ENCODE results near the gene CLDN4. TPM values are rescaled to one million over a fixed set of nuclear protein-coding genes. Genes with fewer than 3 reads are reported as not detected.

Gene CLDN4
- total RNA-seq, 4 donors from 2014 or later, result 0.42 to 2.0 (median 0.66) TPM; not detected in 1

DNA sequence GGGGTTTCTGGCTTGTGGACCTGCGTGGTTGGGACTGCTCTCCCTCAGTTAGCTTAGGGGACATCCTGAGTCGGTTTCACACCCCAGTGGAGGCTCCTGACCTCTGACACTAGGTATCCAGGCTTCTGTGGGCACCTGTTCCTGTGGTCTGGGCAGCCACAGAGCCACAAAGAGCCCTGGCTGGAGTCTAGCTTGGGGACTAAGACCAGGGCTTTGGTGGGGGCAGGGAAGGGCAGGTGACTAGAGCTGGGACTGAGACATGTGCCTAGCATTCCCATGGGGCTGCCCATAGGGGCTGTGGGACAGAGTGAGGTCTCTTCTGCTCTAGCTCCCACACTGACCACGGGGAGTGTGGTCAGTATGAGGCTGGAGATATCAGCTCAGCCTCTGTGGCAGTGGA, 26.1 kb downstream of the CLDN4 start:
- Histone ChIP-seq H3K27me3 (peaks cover 0 to 2% of the 10 kb centered on the region in 2 donors), H3K9me3 (no peaks in the 10 kb centered on the region), H3K4me1 (peaks cover 0 to 16% (median 0%) of the 10 kb centered on the region in 4 donors), H3K27ac (no peak overlapping the region), H3K4me3 (no peak overlapping the region), H3K36me3 (no peaks in the 10 kb centered on the region)
- WGBS, 2 donors, result 43 to 68% methylated on average over 3 of the region's 3 CpGs
- TF ChIP-seq EP300 (IDR thresholded peaks at IDR 0.05) (no peak), POLR2A (IDR thresholded peaks at IDR 0.05) (no peak)
- TF ChIP-seq, protein P1, sequence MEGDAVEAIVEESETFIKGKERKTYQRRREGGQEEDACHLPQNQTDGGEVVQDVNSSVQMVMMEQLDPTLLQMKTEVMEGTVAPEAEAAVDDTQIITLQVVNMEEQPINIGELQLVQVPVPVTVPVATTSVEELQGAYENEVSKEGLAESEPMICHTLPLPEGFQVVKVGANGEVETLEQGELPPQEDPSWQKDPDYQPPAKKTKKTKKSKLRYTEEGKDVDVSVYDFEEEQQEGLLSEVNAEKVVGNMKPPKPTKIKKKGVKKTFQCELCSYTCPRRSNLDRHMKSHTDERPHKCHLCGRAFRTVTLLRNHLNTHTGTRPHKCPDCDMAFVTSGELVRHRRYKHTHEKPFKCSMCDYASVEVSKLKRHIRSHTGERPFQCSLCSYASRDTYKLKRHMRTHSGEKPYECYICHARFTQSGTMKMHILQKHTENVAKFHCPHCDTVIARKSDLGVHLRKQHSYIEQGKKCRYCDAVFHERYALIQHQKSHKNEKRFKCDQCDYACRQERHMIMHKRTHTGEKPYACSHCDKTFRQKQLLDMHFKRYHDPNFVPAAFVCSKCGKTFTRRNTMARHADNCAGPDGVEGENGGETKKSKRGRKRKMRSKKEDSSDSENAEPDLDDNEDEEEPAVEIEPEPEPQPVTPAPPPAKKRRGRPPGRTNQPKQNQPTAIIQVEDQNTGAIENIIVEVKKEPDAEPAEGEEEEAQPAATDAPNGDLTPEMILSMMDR (IDR thresholded peaks at IDR 0.05), result no peak
- DNase-seq (ENCODE audit: low spot score in 2 of 2), result no peak

DNA sequence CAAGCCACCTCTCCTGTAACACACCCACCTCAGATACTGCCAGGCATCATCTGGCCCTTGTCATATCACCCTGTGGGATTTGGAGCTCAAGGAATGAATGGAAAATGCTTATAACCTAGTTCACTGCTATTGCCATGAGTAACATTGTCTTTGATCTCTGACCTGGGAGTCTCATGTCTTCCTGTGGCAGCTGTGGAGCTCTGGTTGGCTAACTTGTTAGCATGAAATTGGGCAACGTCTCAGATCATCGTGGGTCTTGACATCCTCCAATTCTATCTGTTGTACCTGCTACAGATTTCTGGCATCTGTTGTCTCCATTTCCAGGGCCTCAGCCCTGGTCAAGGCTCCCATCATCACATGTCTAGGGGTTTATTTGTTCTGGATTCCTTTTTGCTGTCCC, 28.0 kb downstream of the CLDN4 start:
- H3K36me3 ChIP-seq, result no peaks in the 10 kb centered on the region

DNA sequence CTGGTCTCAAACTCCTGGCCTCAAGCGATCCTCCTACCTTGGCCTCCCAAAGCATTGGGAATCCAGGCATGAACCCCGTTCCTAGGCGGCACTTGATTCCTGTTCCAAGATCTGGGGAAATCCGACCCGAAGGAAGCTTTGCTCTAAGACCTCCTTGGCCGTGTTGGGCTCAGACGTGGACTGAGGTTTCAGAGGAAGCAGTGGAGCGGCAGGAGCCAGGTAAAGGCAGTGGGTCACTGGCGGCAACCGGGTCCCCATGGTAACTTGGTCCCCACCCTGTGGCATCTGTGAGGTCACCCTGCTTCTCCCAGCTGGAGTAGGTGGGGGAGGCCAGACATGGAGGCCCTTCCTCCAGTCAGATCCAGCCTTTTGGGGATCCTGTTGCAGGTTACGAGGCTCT, 30.1 kb downstream of the CLDN4 start, which contains the start of gene TMEM270:
Gene TMEM270, plus strand, starts transcription at position 301 of the 400 bp plus-strand sequence. Its CDS starts 36 bp downstream, at position 337.
- no peaks in the 10 kb centered on the region for H3K36me3 ChIP-seq
- H3K27me3 ChIP-seq, result no peaks in the 10 kb centered on the region
- H3K27ac ChIP-seq, result no peak within 1 kb of the TSS
- DNase-seq (ENCODE audit: low spot score in 2 of 2), result no peak
- WGBS, 2 donors, result 82 to 84% methylated on average over 11 of the region's 11 CpGs
- no peaks in the 10 kb centered on the region for H3K9me3 ChIP-seq
- TF ChIP-seq, protein P1 (IDR thresholded peaks at IDR 0.05), result no peak
- TF ChIP-seq POLR2A (IDR thresholded peaks at IDR 0.05), result no peak
- no peak for TF ChIP-seq EP300 (IDR thresholded peaks at IDR 0.05)
- H3K4me3 ChIP-seq, result no peak within 1 kb of the TSS
- H3K4me1 ChIP-seq, result peaks cover 0 to under 1% (median 0%) of the 10 kb centered on the region in 4 donors

More for the DNA sequence above, 28.0 kb downstream of the CLDN4 start:
- DNase-seq (ENCODE audit: low spot score in 2 of 2), result no peak
- peaks cover 0 to 8% (median 0%) of the 10 kb centered on the region in 4 donors for H3K4me1 ChIP-seq
- peaks cover 0 to 2% of the 10 kb centered on the region in 2 donors for H3K27me3 ChIP-seq
- no peak overlapping the region for H3K27ac ChIP-seq
- 75 to 81% methylated on average over 2 of the region's 2 CpGs for whole genome bisulfite sequencing, 2 donors
- TF ChIP-seq, protein P1 (IDR thresholded peaks at IDR 0.05), result no peak
- TF ChIP-seq POLR2A (IDR thresholded peaks at IDR 0.05), result no peak
- no peak for TF ChIP-seq EP300 (IDR thresholded peaks at IDR 0.05)
- no peak overlapping the region for H3K4me3 ChIP-seq
- H3K9me3 ChIP-seq, result no peaks in the 10 kb centered on the region

DNA sequence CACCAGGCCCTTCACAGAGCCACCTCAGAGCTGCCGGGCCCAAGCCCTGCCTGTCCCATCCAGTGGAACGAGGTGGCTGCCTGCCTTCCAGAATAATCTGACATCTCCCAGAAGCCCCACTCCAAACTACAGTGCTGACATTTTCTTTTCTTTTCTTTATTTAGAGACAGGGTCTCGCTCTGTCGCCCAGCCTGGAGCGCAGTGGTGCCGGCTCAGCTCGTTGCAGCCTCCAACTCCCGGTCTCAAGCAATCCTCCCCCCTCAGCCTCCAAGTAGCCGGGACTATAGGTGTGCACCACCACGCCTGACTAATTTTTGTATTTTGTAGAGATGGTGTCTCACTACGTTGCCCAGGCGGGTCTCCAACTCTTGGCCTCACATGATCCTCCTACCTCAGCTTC, 30.5 kb downstream of the CLDN4 start:
- H3K4me1 ChIP-seq, result no peaks in the 10 kb centered on the region

DNA sequence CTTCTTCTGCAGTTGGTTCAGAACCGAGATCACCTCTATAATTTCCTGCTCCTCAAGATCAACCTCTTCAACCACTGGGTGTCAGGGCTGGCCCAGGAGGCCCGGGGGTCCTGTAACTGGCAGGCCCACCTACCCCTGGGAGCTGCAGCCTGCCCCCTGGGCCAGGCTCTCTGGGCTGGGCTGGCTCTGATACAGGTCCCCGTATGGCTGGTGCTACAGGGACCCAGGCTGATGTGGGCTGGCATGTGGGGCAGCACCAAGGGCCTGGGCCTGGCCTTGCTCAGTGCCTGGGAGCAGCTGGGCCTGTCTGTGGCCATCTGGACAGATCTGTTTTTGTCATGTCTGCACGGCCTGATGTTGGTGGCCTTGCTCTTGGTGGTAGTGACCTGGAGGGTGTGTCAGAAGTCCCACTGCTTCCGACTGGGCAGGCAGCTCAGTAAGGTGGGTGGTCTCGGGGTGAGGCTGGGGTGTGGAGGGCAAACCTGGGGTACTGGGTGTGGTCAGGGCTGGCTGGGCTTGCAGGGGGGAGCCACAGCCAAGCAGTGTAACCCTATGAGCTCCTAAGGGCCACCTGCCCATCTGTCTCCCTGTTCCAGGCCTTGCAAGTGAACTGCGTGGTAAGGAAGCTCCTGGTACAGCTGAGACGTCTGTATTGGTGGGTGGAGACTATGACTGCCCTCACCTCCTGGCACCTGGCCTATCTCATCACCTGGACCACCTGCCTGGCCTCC, 34.4 kb downstream of the CLDN4 start:
- H3K27me3 ChIP-seq, result no peaks in the 10 kb centered on the region
- 64 to 69% methylated on average over 6 to 7 of the region's 8 CpGs for WGBS, 2 donors
- no peak for TF ChIP-seq EP300 (IDR thresholded peaks at IDR 0.05)
- TF ChIP-seq, protein P1 (IDR thresholded peaks at IDR 0.05), result no peak
- peaks cover 0 to 14% (median 0%) of the 10 kb centered on the region in 4 donors for H3K4me1 ChIP-seq
- no peak overlapping the region for H3K27ac ChIP-seq
- no peak overlapping the region for H3K4me3 ChIP-seq
- no peaks in the 10 kb centered on the region for H3K9me3 ChIP-seq
- no peak for DNase-seq (ENCODE audit: low spot score in 2 of 2)
- no peaks in the 10 kb centered on the region for H3K36me3 ChIP-seq

More for the DNA sequence above, 30.5 kb downstream of the CLDN4 start:
- no peak overlapping the region for H3K27ac ChIP-seq
- H3K4me3 ChIP-seq, result no peak overlapping the region
- H3K36me3 ChIP-seq, result no peaks in the 10 kb centered on the region
- 87 to 90% methylated on average over 12 of the region's 12 CpGs for WGBS, 2 donors
- no peak for DNase-seq (ENCODE audit: low spot score in 2 of 2)
- TF ChIP-seq POLR2A (IDR thresholded peaks at IDR 0.05), result no peak
- TF ChIP-seq, protein P1 (IDR thresholded peaks at IDR 0.05), result no peak
- no peak for TF ChIP-seq EP300 (IDR thresholded peaks at IDR 0.05)
- H3K27me3 ChIP-seq, result no peaks in the 10 kb centered on the region
- H3K9me3 ChIP-seq, result no peaks in the 10 kb centered on the region
